ENCODE results near the gene CRNN.

DNA sequence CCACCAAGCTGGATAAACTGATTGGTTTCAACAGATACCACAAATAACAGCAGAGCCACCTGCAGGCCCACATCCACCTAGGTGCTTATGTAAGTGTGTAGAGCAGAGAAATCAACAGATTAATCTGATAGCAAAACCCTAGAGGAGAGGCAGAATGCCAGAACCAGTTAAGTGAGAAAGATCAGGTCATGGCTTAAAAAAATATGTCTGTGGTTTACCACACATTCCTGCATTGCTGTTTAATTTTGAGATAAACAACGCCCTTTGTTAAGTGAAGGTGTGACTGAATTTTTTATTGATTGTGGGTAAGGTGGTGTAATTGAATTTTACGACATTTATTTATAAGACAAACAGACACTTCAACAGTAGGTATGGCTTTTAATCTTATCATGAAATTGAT lies 21.2 kb downstream of the CRNN start:
- TF ChIP-seq, protein P1, sequence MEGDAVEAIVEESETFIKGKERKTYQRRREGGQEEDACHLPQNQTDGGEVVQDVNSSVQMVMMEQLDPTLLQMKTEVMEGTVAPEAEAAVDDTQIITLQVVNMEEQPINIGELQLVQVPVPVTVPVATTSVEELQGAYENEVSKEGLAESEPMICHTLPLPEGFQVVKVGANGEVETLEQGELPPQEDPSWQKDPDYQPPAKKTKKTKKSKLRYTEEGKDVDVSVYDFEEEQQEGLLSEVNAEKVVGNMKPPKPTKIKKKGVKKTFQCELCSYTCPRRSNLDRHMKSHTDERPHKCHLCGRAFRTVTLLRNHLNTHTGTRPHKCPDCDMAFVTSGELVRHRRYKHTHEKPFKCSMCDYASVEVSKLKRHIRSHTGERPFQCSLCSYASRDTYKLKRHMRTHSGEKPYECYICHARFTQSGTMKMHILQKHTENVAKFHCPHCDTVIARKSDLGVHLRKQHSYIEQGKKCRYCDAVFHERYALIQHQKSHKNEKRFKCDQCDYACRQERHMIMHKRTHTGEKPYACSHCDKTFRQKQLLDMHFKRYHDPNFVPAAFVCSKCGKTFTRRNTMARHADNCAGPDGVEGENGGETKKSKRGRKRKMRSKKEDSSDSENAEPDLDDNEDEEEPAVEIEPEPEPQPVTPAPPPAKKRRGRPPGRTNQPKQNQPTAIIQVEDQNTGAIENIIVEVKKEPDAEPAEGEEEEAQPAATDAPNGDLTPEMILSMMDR (IDR thresholded peaks at IDR 0.05; ENCODE audit: low read depth, low read length, poor library complexity, severe bottlenecking): no peak
- no peak for TF ChIP-seq EZH2phosphoT487 (IDR thresholded peaks at IDR 0.05; ENCODE audit: borderline replicate concordance, low read length)
